ENCODE results near the gene MRPL39.

Gene MRPL39

DNA sequence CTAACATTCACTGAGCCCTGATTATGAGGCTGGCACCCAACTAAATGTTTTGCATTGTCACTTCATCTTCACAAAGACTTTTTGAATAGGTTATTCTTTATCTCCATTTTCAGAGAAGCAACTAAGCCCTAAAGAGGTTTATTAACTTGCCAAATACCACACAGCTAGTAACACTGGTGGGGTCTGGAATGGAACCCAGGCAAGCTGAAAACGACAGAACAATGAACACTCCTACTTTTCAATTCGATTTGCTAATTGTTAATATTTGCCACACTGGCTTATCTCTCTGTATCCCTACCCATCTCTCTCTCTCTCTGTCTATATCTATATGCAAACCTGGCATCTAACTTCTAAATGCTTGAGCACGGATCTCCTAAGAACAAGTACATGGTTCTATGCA, 40.6 kb downstream of the MRPL39 start:
- DNase-seq, result no peak

GRCh38 chr21:25565272-25566211, 41.7 kb downstream of the MRPL39 start:
- DNase-seq, result no peak

GRCh38 chr21:25564349-25564948, 42.8 kb downstream of the MRPL39 start:
- DNase-seq, result no peak

GRCh38 chr21:25563361-25564116, 43.7 kb downstream of the MRPL39 start:
- no peak for DNase-seq

DNA sequence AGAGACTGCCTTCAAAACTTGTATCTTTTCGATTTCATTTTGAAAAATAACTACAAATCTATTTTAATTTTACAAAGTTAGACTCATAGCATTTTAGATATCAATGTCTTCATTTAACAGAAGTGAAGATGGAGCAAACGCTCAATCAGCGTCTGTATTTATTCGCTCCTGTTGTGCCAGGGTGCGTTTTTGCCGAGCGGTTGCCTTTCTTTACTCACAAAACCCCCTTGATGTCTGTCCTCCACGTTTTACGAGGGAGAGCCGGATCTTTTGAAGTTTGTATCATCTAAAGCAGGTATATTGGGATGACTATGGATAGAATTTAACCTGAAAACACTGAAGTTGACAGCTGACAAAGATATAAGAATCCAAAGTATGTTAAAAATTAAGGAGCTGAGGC, 44.6 kb downstream of the MRPL39 start:
- DNase-seq, result no peak

DNA sequence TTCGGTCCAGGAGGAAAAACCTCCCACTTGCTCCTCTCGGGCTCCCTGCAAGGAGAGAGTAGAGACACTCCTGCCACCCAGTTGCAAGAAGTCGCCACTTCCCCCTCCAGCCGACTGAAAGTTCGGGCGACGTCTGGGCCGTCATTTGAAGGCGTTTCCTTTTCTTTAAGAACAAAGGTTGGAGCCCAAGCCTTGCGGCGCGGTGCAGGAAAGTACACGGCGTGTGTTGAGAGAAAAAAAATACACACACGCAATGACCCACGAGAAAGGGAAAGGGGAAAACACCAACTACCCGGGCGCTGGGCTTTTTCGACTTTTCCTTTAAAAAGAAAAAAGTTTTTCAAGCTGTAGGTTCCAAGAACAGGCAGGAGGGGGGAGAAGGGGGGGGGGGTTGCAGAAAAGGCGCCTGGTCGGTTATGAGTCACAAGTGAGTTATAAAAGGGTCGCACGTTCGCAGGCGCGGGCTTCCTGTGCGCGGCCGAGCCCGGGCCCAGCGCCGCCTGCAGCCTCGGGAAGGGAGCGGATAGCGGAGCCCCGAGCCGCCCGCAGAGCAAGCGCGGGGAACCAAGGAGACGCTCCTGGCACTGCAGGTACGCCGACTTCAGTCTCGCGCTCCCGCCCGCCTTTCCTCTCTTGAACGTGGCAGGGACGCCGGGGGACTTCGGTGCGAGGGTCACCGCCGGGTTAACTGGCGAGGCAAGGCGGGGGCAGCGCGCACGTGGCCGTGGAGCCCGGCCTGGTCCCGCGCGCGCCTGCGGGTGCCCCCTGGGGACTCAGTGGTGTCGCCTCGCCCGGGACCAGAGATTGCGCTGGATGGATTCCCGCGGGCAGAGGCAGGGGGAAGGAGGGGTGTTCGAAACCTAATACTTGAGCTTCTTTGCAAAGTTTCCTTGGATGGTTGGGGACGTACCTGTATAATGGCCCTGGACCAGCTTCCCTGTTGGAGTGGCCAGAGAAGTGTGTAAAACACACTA, 45.3 kb downstream of the MRPL39 start:
- no peak for DNase-seq

DNA sequence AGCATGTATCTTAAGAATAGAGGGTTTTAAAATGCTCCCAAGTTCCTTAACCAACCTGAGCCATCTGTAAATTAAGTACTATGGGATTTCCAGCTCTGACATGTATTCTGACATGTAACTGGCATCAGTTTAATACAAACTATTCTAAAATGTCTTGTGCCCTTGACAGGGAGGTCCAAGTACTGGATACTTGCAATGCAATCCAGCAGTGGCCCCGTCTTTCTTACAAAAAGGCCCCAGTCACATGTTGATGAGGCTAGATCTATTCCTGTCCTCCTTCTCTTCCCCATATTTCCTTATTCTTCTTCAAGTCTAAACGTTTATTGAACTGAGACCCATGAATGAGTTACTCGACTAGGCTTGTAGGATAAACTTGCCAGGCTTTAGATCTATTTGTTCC, 46.4 kb downstream of the MRPL39 start:
- no peak for DNase-seq

GRCh38 chr21:25560271-25560685, 47.0 kb downstream of the MRPL39 start:
- DNase-seq, result no peak

DNA sequence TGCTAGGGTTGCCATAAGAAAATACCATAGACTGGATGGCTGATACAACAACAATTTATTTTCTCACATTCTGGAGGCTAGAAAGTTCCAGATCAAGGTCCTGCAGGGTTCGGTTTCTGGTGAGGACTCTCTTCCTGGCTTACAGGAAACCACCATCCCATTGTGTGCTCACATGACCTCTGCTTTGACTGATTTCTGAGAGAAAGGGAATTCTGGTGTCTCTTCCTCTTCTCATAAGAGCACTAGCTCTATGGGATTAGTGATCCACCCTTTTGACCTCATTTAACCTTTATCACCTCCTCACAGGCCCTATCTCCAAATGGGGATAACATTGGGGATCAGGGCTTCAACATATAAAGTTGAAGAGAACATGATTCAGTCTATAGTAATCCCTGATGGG, 47.5 kb downstream of the MRPL39 start:
- DNase-seq, result no peak

DNA sequence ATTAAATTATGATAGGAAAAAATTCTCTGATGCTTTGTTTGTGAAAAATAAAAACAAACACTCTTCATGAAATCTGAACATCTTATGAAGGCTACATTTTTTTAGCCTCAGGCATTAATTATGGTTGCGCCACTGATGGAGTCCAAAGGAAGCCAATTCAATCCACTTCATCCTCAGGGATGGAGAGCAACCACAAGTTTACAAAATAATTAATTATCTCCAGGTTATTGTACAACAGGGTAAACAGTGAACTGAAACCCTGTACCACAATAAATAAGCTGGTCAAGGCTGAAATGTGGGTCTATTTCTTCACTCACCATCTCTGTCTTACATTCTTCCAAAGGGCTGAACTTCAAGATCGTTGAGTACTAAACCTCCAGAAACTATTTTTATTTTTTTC, 49.2 kb downstream of the MRPL39 start:
- DNase-seq, result no peak

- no peak for DNase-seq
Measured at GRCh38 chr21:25557180-25557579, 50.1 kb downstream of the MRPL39 start.

DNA sequence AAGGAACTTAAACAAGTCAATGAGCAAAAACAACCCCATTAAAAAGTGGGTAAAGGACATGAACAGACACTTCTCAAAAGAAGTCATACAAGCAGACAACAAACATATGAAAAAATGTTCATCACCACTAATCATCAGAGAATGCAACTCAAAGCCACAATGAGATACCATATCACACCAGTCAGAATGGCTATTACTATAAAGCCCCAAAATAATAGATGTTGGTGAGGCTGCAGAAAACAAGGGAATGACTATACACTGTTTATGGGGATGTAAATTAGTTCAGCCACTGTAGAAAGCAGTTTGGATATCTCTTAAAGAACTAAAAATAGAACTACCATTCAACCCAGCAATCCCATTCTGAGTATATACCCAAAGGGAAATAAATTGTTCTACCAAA, 51.2 kb downstream of the MRPL39 start:
- DNase-seq, result no peak

GRCh38 chr21:25555492-25555891, 51.8 kb downstream of the MRPL39 start:
- no peak for DNase-seq

GRCh38 chr21:25552856-25553255, 54.4 kb downstream of the MRPL39 start:
- DNase-seq, result no peak

DNA sequence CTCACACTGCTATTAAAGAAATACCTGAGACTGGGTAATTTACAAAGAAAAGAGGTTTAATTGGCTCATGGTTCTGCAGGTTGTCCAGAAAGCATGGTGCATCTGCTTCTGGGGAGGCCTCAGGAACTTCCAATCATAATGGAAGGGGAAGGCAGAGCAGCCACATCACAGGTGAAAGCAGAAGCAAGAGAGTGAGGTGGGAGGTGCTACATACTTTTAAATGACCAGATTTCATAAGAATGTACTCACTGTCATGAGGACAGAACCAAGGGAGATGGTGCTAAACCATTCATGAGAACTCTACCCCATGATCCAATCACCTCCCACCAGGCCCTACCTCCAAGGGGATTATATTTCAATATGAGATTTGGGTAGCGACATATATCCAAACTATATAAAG, 55.7 kb downstream of the MRPL39 start:
- DNase-seq, result no peak

DNA sequence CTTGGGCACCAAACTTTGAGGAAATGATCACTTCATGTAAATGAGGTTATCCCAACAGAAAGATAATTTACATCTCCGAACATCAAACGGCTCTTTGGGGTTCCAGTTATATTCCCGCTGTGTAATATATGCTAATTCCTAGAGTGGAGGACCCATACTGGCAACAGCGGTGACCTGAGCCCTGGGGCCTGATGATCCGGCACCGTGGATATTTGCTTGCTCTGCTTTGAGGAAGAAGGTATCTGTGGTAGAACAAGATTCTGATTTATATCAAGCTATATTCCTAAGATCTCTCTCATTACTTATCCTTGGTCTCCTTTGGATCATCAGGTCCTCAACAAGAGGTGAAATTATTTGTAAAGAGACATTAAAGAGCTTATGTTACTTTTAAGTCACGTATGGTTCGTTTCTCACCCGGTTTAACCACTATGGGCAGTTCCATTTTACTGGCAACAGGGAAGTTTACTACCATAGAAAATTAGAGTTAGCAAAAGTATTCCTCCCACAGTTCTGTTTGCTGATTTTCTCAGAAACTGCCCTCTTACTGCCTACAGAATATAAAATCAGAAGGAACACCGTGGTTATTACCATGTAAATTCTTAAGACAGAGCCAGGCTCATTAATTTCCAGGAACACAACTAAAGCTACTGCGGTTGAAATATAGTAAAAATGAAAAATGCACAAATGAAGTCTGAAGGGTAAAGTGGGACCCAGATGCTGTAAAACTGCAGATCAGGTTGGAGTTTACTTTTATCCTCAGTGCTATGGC, 56.7 kb downstream of the MRPL39 start:
- no peak for DNase-seq

- DNase-seq, result no peak
Measured at GRCh38 chr21:25541042-25541441, 66.2 kb downstream of the MRPL39 start.

DNA sequence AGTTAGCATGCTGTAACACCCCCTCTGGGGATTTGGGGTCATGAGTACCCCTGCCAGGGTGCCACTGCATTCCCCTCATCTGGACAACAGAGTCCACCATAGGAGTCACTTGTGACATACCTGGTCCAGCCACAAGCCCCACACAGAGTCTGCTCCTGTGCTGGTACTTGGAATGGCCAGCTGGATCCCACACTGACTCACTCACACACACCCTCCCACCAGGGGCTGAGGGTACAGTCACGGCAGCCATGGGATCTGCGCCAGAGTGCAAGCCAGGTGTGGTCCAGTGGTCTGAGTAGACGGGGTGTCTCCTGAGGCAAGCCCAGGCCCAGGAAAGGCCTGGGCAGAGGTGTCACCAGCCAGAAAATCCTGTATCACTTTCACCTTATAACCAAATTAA, 67.7 kb downstream of the MRPL39 start:
- no peak for DNase-seq

DNA sequence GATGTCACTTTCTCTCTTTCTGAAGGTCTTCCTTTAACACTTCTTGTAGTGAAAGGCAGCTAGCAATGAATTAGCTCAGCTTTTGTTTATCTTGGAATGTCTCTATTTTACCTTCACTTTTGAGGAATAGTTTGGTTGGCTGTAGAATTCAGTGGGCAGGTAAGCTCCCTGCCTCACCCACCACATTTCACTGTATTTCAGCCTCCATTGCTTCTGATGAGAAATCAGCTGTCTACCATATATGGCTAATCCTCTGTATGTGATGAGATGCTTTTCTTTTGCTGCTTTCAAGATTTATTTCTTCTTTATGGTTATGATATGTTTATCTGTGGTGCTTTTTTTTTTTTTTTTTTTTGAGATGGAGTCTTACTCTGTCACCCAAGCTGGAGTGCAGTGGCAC, 70.1 kb downstream of the MRPL39 start:
- no peak for DNase-seq

- no peak for DNase-seq
Measured at GRCh38 chr21:25536752-25537151, 70.5 kb downstream of the MRPL39 start.

GRCh38 chr21:25535849-25536248, 71.4 kb downstream of the MRPL39 start:
- no peak for DNase-seq
